ENCODE results near the gene UROC1. TPM values are rescaled to one million over a fixed set of nuclear protein-coding genes. Genes with fewer than 3 reads are reported as not detected.

Gene UROC1
- total RNA-seq, 1 experiment from 2014 or later = not detected

DNA sequence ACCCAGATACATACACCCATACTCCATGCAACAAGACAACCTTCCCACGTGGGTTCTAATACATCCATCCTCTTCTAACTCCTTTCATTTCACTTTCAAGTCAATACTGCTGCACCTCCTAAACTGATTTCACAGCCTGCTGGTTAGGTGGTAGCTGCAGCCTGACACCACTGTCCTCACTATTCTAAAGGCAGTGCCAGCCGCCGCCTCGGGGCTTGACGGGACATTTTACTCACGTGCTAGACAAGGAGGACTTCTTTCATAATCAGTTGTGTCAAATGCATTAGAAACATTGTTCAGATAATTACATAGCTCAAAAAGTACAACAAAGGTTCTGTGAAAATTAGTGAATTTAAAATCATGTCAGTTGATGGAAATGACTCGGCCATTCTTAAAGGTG is 6.3 kb downstream of the UROC1 start:
- H3K27ac ChIP-seq (ENCODE audit: low read depth, low read length) = no peak overlapping the region
- CTCF ChIA-PET = no interaction called here
- H3K36me3 ChIP-seq (ENCODE audit: control insufficient read depth in 1 of 2, insufficient read depth in 2 of 2, low read length in 2 of 2) = no peaks in the 10 kb centered on the region
- no peaks in the 10 kb centered on the region for H4K20me1 ChIP-seq (ENCODE audit: insufficient read depth)
- intact Hi-C loops (cut with micrococcal nuclease) = no loop called here
- TF ChIP-seq JUND (IDR thresholded peaks at IDR 0.05) (no peak), SIN3A (IDR thresholded peaks at IDR 0.05; ENCODE audit: low read depth) (no peak)
- TF ChIP-seq, protein P1, sequence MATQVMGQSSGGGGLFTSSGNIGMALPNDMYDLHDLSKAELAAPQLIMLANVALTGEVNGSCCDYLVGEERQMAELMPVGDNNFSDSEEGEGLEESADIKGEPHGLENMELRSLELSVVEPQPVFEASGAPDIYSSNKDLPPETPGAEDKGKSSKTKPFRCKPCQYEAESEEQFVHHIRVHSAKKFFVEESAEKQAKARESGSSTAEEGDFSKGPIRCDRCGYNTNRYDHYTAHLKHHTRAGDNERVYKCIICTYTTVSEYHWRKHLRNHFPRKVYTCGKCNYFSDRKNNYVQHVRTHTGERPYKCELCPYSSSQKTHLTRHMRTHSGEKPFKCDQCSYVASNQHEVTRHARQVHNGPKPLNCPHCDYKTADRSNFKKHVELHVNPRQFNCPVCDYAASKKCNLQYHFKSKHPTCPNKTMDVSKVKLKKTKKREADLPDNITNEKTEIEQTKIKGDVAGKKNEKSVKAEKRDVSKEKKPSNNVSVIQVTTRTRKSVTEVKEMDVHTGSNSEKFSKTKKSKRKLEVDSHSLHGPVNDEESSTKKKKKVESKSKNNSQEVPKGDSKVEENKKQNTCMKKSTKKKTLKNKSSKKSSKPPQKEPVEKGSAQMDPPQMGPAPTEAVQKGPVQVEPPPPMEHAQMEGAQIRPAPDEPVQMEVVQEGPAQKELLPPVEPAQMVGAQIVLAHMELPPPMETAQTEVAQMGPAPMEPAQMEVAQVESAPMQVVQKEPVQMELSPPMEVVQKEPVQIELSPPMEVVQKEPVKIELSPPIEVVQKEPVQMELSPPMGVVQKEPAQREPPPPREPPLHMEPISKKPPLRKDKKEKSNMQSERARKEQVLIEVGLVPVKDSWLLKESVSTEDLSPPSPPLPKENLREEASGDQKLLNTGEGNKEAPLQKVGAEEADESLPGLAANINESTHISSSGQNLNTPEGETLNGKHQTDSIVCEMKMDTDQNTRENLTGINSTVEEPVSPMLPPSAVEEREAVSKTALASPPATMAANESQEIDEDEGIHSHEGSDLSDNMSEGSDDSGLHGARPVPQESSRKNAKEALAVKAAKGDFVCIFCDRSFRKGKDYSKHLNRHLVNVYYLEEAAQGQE (IDR thresholded peaks at IDR 0.05; ENCODE audit: low read depth) = no peak
- DNase-seq (ENCODE audit: low read depth, low spot score) = no peak
- H3K4me1 ChIP-seq (ENCODE audit: control insufficient read depth in 1 of 2, insufficient read depth in 2 of 2, low read length in 2 of 2) = peaks cover 0 to 11% of the 10 kb centered on the region in 2 experiments; a peak in 2 of 4 replicates
- POLR2A ChIA-PET = no interaction called here
- no peaks in the 10 kb centered on the region for H3K79me2 ChIP-seq (ENCODE audit: insufficient read depth, low read length)
- ATAC-seq = no peak
- H3K27me3 ChIP-seq (ENCODE audit: insufficient read depth, low read length) = no peaks in the 10 kb centered on the region
- RAD21 ChIA-PET (ENCODE audit: low non-redundant PET in 1 of 2, low total read pairs in 2 of 2, uncharacterized antibody in 2 of 2, unreplicated experiment in 2 of 2) = no interaction called here
- BruUV-seq (replicated peaks) = no TSS peak
- H3K4me2 ChIP-seq (ENCODE audit: low read length) = no peak overlapping the region
- H3K9me2 ChIP-seq (ENCODE audit: insufficient read depth) = no peaks in the 10 kb centered on the region
- H3K9ac ChIP-seq (ENCODE audit: low read length) = no peak overlapping the region
- H3K9me3 ChIP-seq (ENCODE audit: control insufficient read depth in 1 of 2, insufficient read depth in 1 of 2, low read depth in 1 of 2, low read length in 2 of 2) = no peaks in the 10 kb centered on the region
- H3K4me3 ChIP-seq (replicated peaks in 1 of 2; ENCODE audit: low read depth in 1 of 2, low read length in 2 of 2) = no peak overlapping the region
- H2AFZ ChIP-seq (ENCODE audit: low read depth, low read length, poor library complexity, severe bottlenecking) = no peak overlapping the region

DNA sequence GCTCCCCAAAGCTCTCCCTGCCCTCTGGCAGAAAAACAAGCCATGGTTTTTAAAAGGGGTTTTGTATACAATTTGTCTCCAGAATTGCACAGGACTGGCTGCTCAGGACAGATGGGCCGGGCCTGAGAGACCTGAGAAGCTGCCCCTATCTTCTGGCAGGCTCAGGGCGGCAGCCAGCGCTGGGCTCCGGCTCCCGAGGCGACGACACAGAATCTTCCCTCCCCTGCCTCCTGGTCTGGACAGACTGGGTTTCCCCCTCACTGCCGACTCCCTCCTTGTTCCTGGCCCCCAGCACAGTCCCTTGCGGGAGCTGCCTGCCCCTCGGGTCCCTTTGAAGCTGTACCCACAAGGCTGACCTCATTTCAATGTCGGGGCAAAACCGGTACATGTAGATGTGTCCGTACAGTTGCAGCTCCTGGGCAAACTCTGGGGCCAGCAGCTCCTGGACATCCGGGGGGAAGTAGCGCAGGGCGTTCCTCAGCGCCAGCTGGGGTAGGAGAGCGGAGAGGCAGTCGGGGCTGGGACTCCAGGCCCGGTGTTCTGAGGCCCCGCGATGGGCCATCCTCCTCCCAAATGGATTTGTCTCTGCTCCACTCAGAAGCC is 7.2 kb downstream of the UROC1 start:
- CTCF ChIA-PET = no interaction called here
- H3K4me3 ChIP-seq (replicated peaks in 1 of 2; ENCODE audit: low read depth in 1 of 2, low read length in 2 of 2) = no peak overlapping the region
- no peak for DNase-seq (ENCODE audit: low read depth, low spot score)
- H3K27ac ChIP-seq (ENCODE audit: low read depth, low read length) = no peak overlapping the region
- H2AFZ ChIP-seq (ENCODE audit: low read depth, low read length, poor library complexity, severe bottlenecking) = no peak overlapping the region
- RAD21 ChIA-PET (ENCODE audit: low non-redundant PET in 1 of 2, low total read pairs in 2 of 2, uncharacterized antibody in 2 of 2, unreplicated experiment in 2 of 2) = no interaction called here
- BruUV-seq (replicated peaks) = no TSS peak
- H4K20me1 ChIP-seq (ENCODE audit: insufficient read depth) = no peaks in the 10 kb centered on the region
- intact Hi-C loops (cut with micrococcal nuclease) = no loop called here
- no peaks in the 10 kb centered on the region for H3K79me2 ChIP-seq (ENCODE audit: insufficient read depth, low read length)
- no peaks in the 10 kb centered on the region for H3K9me3 ChIP-seq (ENCODE audit: control insufficient read depth in 1 of 2, insufficient read depth in 1 of 2, low read depth in 1 of 2, low read length in 2 of 2)
- TF ChIP-seq YY1 (IDR thresholded peaks at IDR 0.05; ENCODE audit: extremely low read depth, insufficient replicate concordance, low read depth, low read length) (no peak), SIN3A (IDR thresholded peaks at IDR 0.05; ENCODE audit: low read depth) (no peak), ZNF274 (IDR thresholded peaks at IDR 0.05; ENCODE audit: low read depth, low read length) (no peak)
- TF ChIP-seq, protein P1 (IDR thresholded peaks at IDR 0.05; ENCODE audit: low read depth) = no peak
- POLR2A ChIA-PET = no interaction called here
- H3K27me3 ChIP-seq (ENCODE audit: insufficient read depth, low read length) = no peaks in the 10 kb centered on the region
- H3K4me1 ChIP-seq (ENCODE audit: control insufficient read depth in 1 of 2, insufficient read depth in 2 of 2, low read length in 2 of 2) = peaks cover 0 to 11% of the 10 kb centered on the region in 2 experiments; a peak in 2 of 4 replicates
- H3K9me2 ChIP-seq (ENCODE audit: insufficient read depth) = no peaks in the 10 kb centered on the region
- no peak for ATAC-seq
- no peaks in the 10 kb centered on the region for H3K36me3 ChIP-seq (ENCODE audit: control insufficient read depth in 1 of 2, insufficient read depth in 2 of 2, low read length in 2 of 2)
- no peak overlapping the region for H3K9ac ChIP-seq (ENCODE audit: low read length)
- H3K4me2 ChIP-seq (ENCODE audit: low read length) = no peak overlapping the region

Measured in HCT116 (cell line).